Skin epidermis (tissue), 12 donors: ENCODE data around the gene FAIM2.
A peak's percentile ranks its signal among the peaks of the same experiment; 100 is the strongest.

Experiments used
- H3K27ac ChIP-seq, 21 experiments: fragments of 200-600 bp; sonication (generic) in 11 of 21; one replicate each; pipeline ENCODE4 v1.5.0; 2020; ENCODE audit warnings: mild to moderate bottlenecking in 3 of 21, inconsistent platforms in 2 of 21, moderate library complexity in 2 of 21
- H3K4me3 ChIP-seq, 7 experiments: fragments of 200-600 bp; sonication (generic) in 2 of 7; one replicate each; pipeline ENCODE4 v1.5.0; 2020; ENCODE audit warnings: inconsistent platforms in 2 of 7, mild to moderate bottlenecking in 2 of 7, moderate library complexity in 1 of 7

The FAIM2 gene

DNA sequence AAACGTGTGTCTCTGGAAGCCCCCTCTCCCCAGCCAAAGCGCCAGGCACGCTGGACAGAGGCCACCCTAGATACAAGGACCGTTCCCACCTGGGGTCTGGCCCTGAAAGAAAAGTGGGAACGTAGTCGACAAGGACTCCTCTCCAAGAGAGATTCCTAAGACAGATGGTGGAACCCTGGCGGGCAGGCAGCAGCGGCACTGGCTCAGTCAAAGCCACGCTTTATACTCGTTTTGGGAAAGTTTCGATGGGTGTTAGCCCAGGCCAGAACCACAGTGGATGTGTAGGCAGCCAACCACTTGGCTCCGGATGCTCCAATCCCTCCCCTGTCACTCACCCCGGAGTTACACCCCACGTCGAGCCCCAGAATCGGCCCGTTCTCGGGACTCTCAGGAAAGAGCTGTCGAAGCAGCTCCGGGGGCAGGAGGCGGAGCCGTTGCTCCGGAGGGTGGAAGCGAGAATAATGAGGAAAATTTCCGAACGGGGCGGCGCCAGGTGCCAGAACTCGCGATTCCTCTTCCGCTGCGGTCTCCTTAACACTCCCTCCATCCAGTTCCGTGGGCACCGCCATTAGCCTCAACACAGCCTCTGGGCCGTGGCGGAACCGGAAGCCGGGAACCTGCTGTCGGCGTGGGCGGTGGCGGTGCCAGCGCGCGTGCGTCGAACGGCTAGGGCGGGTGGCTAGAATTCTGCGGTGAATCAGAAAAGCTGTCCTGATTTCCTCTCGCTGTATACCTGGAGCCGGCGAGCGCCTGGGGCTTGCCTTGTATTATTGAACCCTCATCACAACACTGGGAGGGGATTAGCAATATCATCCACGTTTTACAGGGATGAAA is 61.0 kb downstream of the FAIM2 start, which contains the start of gene BCDIN3D:
BCDIN3D (minus strand) TSS at position 588 of the 834 bp plus-strand sequence; CDS start at position 569, 19 bp downstream.
- H3K4me3 ChIP-seq = peak within 1 kb of the TSS; percentile 55 to 79 (median 70)
- H3K27ac ChIP-seq = peak within 1 kb of the TSS; percentile 52 to 95 (median 87)

DNA sequence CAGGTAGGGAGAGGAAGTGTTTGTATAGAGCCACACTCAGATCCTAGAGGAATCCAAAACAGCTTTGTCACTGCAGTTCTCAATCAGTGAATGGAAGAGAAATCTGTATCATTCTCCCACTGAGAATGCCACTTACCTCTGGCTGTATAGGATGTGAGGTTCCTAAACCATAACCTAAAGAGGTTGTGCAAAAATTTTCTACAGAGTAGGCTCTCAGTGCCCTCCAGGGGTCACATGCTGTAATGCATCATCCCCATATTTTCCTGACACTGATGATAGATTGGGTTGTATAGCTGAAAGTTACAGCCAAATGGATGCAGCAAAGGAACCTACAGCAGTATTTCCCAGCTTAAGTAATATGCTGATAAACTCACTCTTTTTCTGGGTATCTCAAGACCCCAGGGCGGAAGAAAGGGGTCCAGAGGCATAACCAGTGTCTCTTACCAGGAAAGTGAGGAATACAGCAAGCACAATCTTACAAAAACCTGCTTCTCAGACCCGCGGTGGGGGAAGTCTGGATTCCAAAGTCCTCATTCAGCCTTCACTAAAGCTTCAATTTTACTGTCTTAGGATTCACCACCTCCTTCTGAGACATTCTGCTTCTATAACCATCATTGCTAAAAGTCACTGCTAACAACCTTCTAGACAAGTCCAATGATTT is 64.6 kb downstream of the FAIM2 start:
- H3K4me3 ChIP-seq = no peak overlapping the region
- no peak overlapping the region for H3K27ac ChIP-seq

DNA sequence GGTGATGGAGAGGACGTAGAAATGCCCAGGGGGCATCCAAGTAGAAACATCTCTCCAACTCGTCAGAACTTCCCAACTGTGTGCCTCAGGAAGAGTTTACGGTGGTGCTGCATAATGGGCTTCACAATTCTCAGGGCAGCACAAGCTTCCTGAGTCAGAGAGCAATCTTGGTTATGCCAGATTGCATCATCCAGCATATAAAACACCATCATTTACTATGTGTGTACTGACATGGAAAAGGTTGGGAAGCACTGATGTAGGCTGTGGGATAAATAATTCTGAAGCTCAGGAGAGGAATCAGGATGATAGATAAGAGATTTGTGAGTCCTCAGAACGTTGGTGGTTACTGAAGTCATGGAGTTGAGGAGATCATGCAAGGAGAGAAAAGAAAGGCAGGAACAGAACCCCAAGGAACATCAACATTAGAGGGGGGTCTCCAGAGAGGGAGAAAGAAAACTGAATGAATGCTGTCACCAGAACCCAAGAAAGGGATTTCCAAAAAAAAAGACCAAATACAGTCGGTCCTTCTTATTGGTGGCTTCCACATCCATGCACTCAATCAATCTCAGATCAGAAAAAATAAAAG is 70.8 kb downstream of the FAIM2 start:
- Histone ChIP-seq H3K4me3 (no peak overlapping the region), H3K27ac (no peak overlapping the region)

DNA sequence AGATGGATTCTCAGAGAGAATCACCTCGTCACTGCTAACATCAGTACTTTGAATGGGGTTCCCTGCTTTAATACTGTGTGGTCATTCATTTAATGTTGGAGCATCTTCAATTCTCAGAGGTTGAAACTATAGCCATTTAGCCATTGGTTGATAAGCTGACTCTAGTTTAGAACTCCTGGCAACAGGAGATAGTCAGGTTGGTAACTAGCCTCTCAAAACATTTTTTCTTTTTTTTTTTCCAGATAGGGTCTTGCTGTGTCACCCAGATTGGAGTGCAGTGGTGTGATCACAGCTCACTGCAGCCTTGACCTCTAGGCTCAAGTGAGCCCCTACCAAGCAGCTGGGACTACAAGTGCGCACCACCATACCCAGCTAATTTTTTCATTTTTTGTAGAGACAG is 72.0 kb downstream of the FAIM2 start:
- H3K27ac ChIP-seq = no peak overlapping the region
- H3K4me3 ChIP-seq = no peak overlapping the region

DNA sequence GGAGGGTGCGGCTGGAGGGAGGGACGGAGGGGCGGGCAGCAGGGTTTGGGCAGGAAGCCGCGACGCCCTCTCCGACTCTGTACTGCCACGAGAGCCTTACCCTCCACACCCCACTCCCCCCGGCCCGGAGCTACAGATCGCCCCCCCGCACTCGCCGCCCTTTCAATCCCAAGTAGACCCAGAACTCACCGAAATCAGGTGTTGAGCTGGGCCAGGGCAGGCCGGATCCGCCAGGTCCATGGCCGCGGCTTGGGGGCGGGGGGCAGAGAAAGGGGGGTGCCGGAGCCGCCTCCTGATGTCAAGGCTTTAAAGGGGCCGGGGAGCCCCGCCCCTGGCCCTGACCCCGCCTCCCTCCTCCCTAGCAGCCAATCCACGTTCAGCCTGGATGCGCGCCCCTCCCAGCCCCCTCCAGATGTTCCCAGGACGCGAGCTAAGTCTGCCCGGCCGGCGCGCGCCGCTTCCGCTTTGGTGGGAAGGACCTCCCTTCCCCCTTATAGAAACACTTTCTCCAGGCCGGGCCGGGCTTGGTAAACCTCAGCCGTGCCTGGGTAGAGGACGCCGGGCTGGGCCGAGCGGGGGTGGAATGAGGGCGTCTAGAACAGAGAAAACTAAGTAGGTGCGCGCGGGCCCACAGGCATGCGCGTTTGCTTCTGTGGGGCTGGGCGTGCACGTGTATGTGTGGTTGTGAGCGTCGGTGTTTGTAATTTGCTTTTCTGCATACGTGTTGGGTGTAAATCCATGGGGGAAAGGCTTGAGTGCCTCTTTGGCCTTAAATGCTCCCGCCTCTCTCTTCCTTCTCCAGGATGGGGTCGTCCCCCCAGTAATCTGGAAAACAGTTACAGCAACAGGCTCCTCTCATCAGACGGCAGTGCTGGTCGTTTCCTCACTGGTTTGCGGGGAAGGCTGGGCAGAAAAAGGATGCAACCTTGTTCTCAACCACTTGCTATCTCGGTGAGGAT is 75.3 kb downstream of the FAIM2 start, which contains the start of gene NCKAP5L:
NCKAP5L (minus strand) TSS at position 281 of the 959 bp plus-strand sequence. CDS start 24,369 bp downstream, outside the sequence.
- peak within 1 kb of the TSS; percentile 52 to 92 (median 86) for H3K27ac ChIP-seq
- peak within 1 kb of the TSS; percentile 82 to 97 (median 89) for H3K4me3 ChIP-seq

DNA sequence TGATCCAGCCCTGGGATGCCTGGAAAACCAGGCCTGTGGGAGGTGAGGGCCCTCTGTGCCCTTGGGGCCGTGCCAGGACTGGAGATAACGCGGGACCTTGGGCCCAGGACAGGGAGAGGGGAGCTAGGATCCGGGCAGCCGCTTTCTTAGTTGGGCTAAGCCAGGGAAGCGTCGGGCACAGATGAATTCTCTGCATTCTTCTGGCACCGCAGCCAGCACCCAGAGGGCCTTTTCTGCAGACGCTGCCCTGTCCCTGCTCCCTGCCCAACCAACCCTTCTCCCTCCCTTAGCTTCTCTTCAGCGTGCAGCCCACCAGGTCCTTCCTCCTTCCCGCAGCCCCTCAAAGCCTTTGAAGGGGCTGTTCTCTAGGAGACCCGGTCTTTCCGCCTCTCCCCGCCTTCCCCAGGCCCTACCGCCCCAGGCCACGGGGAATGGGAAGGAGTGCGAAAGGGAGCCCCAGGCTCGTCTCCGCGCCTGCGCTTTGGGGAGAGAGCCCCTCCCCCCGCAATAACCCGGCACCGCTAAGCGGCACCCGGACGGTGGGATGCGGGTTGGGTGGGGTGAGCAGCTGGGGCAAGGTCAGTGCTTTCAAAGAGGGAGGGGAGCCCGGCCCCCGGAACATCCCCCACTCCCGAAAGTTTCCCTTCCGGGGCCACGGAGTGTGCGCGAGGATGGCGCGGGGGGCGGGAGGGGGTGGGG is 76.2 kb downstream of the FAIM2 start:
- peak overlapping the region; percentile 82 to 97 (median 89) for H3K4me3 ChIP-seq
- H3K27ac ChIP-seq = peak overlapping the region; percentile 26 to 92 (median 86)

DNA sequence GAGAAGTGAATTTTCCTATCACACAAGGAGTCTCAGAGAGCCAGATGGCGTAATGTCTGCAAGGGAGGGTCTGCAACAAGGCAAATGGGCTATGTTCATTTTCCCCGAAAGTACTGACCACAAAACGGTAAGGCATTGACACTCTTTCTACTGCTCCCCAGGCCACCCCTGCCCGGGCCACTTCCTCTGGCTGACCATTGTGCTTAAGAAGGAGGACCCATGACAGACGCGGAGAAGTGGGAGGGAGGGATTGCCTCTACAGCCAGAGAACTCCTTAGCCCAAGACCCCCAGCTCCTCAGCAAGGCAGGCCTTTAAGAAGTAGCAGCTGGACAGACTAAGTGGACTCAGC is 76.7 kb downstream of the FAIM2 start:
- Histone ChIP-seq H3K27ac (peak overlapping the region in 20 of 21 experiments; percentile 26 to 92 (median 86)), H3K4me3 (peak overlapping the region; percentile 82 to 97 (median 89))

DNA sequence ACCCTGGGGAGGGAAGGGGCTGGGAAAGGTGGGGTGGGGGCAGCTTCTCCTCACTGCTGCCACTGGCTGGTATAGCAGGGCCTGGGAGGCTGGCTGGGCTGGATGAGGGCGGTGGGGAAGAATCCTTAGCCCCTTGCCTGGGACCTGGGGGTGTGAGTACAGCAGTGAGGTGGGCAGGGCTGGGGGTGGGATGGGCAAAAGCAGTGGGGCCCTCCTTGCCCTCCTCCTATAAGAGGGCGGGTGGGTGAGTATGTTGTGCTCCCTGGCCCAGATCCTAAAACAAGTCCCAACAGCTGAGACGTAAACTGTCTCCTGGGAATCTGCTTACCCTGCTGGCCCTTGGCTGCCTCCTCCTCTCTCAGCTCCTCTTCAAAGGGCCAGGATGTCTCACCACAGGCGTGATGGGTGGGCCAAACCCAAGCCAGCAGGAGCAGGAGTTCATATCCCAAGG is 77.7 kb downstream of the FAIM2 start:
- Histone ChIP-seq H3K4me3 (peak overlapping the region in 1 of 7 experiments; percentile 1), H3K27ac (peak overlapping the region in 19 of 21 experiments; percentile 4 to 92 (median 75))

DNA sequence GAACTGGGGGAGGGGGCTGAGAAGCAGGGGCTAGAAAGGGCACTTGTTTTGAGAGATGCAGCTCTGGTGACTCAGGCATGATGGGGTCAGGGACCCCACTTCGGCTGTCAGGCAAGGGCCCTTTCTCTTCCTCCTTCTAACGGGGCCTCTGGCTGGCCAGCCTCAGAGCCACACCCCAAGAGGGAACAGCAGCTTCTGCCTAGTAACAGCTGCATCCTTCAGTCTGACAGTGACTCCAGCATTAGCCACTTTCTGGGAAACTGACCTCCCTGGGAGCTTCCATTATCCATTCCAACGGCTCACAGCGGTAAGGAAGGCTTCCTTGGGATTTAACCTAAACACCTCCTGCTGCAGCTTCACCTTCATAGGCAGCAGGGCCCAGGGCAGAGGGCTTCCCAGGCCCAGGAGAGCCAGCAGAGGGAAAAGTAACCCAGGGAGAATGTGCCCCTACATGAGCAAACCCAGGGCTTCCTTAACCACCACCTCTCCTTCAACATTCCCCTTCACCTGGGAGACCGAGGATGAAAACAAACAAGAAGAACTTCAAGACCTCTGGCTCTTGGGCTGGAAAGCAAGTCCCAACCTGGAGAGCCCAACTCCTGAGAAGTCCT is 78.2 kb downstream of the FAIM2 start:
- peak overlapping the region in 1 of 7 experiments; percentile 1 for H3K4me3 ChIP-seq

DNA sequence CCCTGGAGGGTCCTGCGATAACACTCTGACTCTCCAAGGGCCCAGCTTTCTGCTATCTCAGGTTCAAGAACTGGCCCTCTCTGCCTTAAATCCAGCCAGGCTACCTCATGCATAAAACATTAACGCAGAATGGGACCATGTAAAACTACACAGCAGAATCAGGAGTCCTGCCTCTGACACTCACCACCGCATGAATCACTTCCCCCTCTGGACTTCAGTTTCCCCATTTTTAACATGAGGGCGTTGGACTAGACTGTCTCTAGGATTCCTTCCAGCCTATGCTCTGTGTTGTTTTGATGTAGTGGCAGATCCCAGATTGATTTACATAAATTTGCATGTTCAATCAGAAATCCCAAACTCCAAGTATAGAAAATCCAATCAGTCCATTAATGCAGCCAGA is 78.8 kb downstream of the FAIM2 start:
- H3K27ac ChIP-seq = peak overlapping the region in 19 of 21 experiments; percentile 19 to 92 (median 72)
- H3K4me3 ChIP-seq = no peak overlapping the region

More for the DNA sequence above, 78.2 kb downstream of the FAIM2 start:
- H3K27ac ChIP-seq = peak overlapping the region in 20 of 21 experiments; percentile 27 to 92 (median 74)

DNA sequence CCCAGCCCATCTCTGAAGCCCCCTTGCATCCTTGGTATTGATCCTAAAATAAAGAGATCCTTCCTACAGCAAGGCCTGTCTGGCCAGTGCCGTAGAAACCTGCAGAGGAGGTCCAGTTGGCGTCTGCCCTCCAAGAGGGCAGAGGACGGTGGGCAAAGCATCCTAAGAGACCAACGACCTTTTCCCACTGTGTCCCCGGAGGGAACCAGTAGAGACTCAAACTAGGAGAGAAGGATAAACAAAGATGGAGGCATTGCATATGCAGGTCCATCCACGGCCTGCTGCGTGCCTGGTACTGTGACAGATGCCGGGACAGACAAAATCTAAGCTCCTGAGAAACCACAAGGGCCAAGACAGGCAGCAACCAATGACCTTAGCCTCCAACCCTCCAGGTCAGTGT is 79.3 kb downstream of the FAIM2 start:
- Histone ChIP-seq H3K4me3 (no peak overlapping the region), H3K27ac (peak overlapping the region in 18 of 21 experiments; percentile 19 to 92 (median 71))

DNA sequence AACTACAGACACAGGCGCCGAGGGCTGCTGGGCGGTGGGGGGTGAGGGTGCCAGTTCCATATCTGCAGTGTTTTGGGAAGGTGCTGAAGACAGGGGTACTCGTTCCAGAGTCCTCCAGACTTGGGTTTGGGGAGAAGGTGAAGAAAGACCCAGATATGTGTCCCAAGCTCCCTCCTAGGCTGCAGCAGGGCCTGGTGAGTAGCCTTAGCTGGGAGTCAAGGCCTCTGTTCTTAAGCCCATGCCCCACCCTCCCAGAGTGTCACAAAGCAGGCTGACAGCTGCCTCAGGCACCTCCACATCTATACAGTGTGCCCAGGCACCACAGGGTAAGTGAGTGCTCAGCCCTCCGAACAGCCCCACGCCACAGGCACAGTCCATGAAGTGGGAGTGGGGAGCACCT is 79.7 kb downstream of the FAIM2 start:
- Histone ChIP-seq H3K27ac (peak overlapping the region in 16 of 21 experiments; percentile 5 to 92 (median 68)), H3K4me3 (no peak overlapping the region)

DNA sequence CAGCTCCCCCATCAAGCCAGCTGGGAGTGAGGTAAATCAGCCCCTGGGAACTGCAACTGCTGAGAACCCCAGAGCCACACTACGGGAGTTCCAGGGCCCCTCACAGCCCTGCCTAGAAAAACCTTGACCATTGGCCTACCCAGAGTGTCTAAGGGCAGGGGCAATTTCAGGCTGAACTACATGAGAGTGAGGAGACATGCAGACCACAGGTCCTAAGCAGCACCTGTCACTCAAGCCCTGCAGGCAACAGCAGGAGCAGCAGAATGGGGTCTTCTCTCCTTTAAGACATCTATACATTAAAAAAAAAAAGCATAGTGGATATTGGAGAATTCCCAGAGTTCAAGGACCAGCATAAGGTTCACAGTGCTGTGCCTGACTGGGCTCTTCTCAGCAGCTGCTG is 80.3 kb downstream of the FAIM2 start:
- no peak overlapping the region for H3K4me3 ChIP-seq
- H3K27ac ChIP-seq = peak overlapping the region in 4 of 21 experiments; percentile 5 to 92 (median 78)

DNA sequence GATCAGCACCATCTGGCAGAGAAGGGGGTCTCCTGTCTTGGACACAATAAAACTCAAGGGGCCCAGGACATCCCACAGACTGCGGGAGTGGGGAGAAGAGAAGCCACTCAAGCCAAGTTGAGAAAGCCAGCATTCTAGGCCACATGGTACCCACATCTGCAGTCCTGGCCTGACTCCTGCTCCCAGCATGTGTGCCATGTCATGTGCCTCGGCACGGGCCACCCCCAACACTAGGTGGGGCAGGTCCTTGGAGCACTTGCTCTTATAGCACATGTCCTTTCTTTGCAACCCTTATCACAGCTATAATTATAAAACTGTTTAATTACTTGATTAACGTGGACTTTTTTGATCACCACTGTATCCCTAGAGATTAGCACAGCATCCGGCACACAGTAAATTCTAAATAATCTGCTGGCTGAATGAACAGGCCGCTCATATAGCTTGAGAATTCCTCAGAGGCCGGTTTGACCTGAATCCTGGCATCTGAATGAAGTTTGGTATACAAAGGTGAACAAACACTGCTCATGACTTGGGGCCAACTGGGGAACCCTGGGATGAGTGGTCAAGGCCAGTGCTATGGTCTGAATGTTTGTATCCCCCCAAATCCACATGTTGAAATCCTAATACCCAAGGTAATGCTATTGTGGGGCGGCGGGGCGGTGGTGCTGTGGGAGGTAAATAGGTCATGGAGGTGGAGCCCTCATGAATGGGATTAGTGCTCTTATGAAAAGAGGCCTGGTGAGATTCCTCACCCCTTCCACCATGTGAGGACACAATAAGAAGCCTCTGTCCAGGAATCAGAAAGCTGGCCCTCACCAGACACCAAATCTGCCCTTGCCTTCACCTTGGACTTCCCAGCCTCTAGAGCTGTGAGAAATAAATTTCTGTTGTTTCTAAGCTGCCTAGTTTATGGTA is 82.1 kb downstream of the FAIM2 start:
- H3K27ac ChIP-seq = peak overlapping the region in 8 of 21 experiments; percentile 12 to 64 (median 31)
- no peak overlapping the region for H3K4me3 ChIP-seq

DNA sequence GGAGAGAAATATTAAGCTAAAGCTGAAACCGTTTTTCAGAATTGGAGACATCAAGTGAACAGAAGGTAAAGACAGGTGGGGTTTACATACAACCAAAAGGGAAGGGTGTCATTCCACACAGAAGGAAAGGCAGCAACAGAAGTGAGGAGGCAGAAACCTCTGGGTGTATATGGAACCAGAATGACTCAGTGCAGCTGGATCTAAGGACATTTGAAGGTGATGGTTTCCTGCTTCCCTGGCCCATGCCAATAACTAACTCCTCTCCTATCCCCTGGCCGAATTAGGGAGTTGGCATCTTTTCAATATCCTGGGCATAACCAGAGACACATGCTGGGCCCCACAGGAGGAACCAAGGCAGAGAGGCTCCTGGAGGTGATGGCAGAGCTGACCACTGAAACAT is 83.9 kb downstream of the FAIM2 start:
- H3K27ac ChIP-seq = no peak overlapping the region
- H3K4me3 ChIP-seq = no peak overlapping the region

DNA sequence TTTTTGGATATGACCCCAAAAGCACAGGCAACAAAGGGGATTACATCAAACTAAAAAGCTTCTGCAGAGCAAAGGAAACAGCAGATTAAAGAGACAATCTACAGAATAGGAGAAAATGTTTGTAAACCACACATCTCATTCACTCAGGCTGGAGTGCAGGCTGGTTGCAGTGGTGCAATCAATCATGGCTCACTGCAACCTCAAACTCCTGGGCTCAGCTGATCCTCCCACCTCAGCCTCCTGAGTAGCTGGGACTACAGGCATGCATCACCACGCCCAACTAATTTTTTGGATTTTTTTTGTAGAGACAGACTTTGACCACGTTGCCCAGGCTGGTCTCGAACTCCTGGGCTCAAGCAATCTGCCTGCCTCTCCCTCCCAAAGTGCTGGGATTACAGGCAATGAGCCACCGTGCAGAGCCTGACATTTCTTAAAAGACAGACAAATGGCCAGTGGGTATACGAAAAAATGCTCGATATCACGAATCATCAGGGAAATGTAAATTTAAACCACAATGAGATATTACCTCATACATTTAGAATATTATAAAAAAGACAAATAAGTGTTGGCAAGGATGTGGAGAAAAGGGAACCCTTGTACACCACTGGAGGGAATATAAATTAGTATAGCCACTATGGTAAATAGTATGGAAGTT is 85.3 kb downstream of the FAIM2 start:
- Histone ChIP-seq H3K4me3 (no peak overlapping the region), H3K27ac (no peak overlapping the region)
